HL-60/S4 treated with retinoic acid at 250 ng/mL for 4 days and 3 days (cell line): Measurements from ENCODE around the gene TSPAN9.

Experiments used
- in situ Hi-C: fragments of 300-500 bp; cut with MboI; formaldehyde crosslinking; loops from 2 replicates; pipeline ENCODE4 v1.7.0; 2022; ENCODE audit warnings: low sequenced_read_pairs

The TSPAN9 gene

GRCh38 chr12:3305464-3305863 lies 228.3 kb downstream of the TSPAN9 start:
- in situ Hi-C loops: no loop called here

- in situ Hi-C loops: no loop called here
Observed at GRCh38 chr12:3305904-3306619, 228.9 kb downstream of the TSPAN9 start.

GRCh38 chr12:3307389-3307788 lies 230.2 kb downstream of the TSPAN9 start:
- in situ Hi-C loops: no loop called here

- in situ Hi-C loops: no loop called here
Observed at GRCh38 chr12:3308063-3308462, 230.9 kb downstream of the TSPAN9 start.

GRCh38 chr12:3308609-3309008 lies 231.4 kb downstream of the TSPAN9 start:
- in situ Hi-C loops: no loop called here

- in situ Hi-C loops: no loop called here
Observed at GRCh38 chr12:3309805-3310204, 232.6 kb downstream of the TSPAN9 start.

- in situ Hi-C loops: no loop called here
Observed at GRCh38 chr12:3310271-3311026, 233.3 kb downstream of the TSPAN9 start.

GRCh38 chr12:3311027-3311402 lies 233.8 kb downstream of the TSPAN9 start:
- in situ Hi-C loops: no loop called here

- in situ Hi-C loops: no loop called here
Observed at GRCh38 chr12:3311491-3312103, 234.4 kb downstream of the TSPAN9 start.

GRCh38 chr12:3313066-3313465 lies 235.9 kb downstream of the TSPAN9 start:
- in situ Hi-C loops: no loop called here

- in situ Hi-C loops: no loop called here
Observed at GRCh38 chr12:3313675-3314663, 236.8 kb downstream of the TSPAN9 start.

- in situ Hi-C loops: no loop called here
Observed at GRCh38 chr12:3315201-3315661, 238.1 kb downstream of the TSPAN9 start.

GRCh38 chr12:3316776-3317480 lies 239.7 kb downstream of the TSPAN9 start:
- in situ Hi-C loops: no loop called here

GRCh38 chr12:3317481-3317815 lies 240.3 kb downstream of the TSPAN9 start:
- in situ Hi-C loops: no loop called here

GRCh38 chr12:3317841-3318501 lies 240.8 kb downstream of the TSPAN9 start:
- in situ Hi-C loops: no loop called here

- in situ Hi-C loops: no loop called here
Observed at GRCh38 chr12:3319723-3320492, 242.7 kb downstream of the TSPAN9 start.

GRCh38 chr12:3320881-3321509 lies 243.8 kb downstream of the TSPAN9 start:
- in situ Hi-C loops: no loop called here

- in situ Hi-C loops: no loop called here
Observed at GRCh38 chr12:3321881-3322280, 244.7 kb downstream of the TSPAN9 start.
